B cell (primary cell): Measurements from ENCODE around the gene GRIA3.

Experiments
- CTCF ChIP-seq: fragments of 200-600 bp; IDR thresholded peaks from one replicate; pipeline ENCODE4 v1.8.0; 2022; ENCODE audit warnings: antibody characterized with exemption, mild to moderate bottlenecking
- EZH2 ChIP-seq: IDR thresholded peaks from 2 replicates; pipeline ENCODE4 v1.6.1; 2012; ENCODE audit warnings: borderline replicate concordance, low read depth, mild to moderate bottlenecking, moderate library complexity, low read length; ENCODE audit not compliant: insufficient read depth, poor library complexity, severe bottlenecking

GRCh38 chrX:123442764-123443163 lies 258.7 kb downstream of the GRIA3 start:
- TF ChIP-seq CTCF (no peak), EZH2 (no peak)
